ENCODE data around the gene PTPRM.

The PTPRM gene

GRCh38 chr18:7626175-7626921 is 59.2 kb downstream of the PTPRM start:
- H3K27ac ChIP-seq (ENCODE audit: low read length, poor library complexity, severe bottlenecking) = peak overlapping the region; percentile 46
- peaks cover 26% of the 10 kb centered on the region for H3K79me1 ChIP-seq (replicated peaks; ENCODE audit: low read length, poor library complexity, severe bottlenecking)
- DNase-seq = no peak
- no peak overlapping the region for H3K4me3 ChIP-seq (ENCODE audit: insufficient read depth in 1 of 2, low read depth in 1 of 2, low read length in 2 of 2)
- WGBS = 87% methylated on average over 4 of the region's 4 CpGs
- H2BK5ac ChIP-seq (ENCODE audit: low read depth, low read length, poor library complexity, severe bottlenecking) = peak overlapping the region; percentile 39
- H3K4me1 ChIP-seq (ENCODE audit: control insufficient read depth, insufficient read depth, low read depth, low read length) = peaks cover 22% of the 10 kb centered on the region
- H3K27me3 ChIP-seq (ENCODE audit: control insufficient read depth in 1 of 2, insufficient read depth in 1 of 2, low read length in 2 of 2) = no peaks in the 10 kb centered on the region
- H3K36me3 ChIP-seq (ENCODE audit: control insufficient read depth in 1 of 2, insufficient read depth in 2 of 2, low read depth in 1 of 2, low read length in 2 of 2) = no peaks in the 10 kb centered on the region
- no peak overlapping the region for H3K9ac ChIP-seq (ENCODE audit: low read length)
- H2BK15ac ChIP-seq (ENCODE audit: low read depth, poor library complexity, severe bottlenecking) = no peak overlapping the region
- no peak overlapping the region for H3K18ac ChIP-seq (ENCODE audit: low read depth in 1 of 2, low read length in 2 of 2)
- peak overlapping the region in 1 of 2 experiments; percentile 67 for H2BK12ac ChIP-seq (ENCODE audit: low read length in 2 of 2)
- H3K4ac ChIP-seq (ENCODE audit: low read depth in 1 of 2, low read length in 2 of 2) = no peak overlapping the region
- no peak overlapping the region for H4K8ac ChIP-seq (ENCODE audit: low read length)
- H3K4me2 ChIP-seq (ENCODE audit: low read length, poor library complexity, severe bottlenecking) = no peak overlapping the region
- no peak overlapping the region for H2BK120ac ChIP-seq (ENCODE audit: low read depth, low read length)
- no peaks in the 10 kb centered on the region for H3K9me3 ChIP-seq (ENCODE audit: control insufficient read depth, low read length)
- H2AFZ ChIP-seq (ENCODE audit: low read depth, low read length) = no peak overlapping the region
- H3K14ac ChIP-seq (ENCODE audit: low read length in 2 of 2) = no peak overlapping the region
- H3K23ac ChIP-seq (ENCODE audit: low read length in 2 of 2) = no peak overlapping the region
- H2AK5ac ChIP-seq (ENCODE audit: low read length, severe bottlenecking) = peak overlapping the region; percentile 33
- no peak overlapping the region for H4K91ac ChIP-seq (ENCODE audit: low read length)

- peak overlapping the region; percentile 87 for H3K27ac ChIP-seq (ENCODE audit: low read length, poor library complexity, severe bottlenecking)
- peak overlapping the region; percentile 95 for H2AK5ac ChIP-seq (ENCODE audit: low read length, severe bottlenecking)
- peak overlapping the region; percentile 44 to 48 for H3K18ac ChIP-seq (ENCODE audit: low read depth in 1 of 2, low read length in 2 of 2)
- peak overlapping the region in 1 of 2 experiments; percentile 57 for H3K14ac ChIP-seq (ENCODE audit: low read length in 2 of 2)
- H2AFZ ChIP-seq (ENCODE audit: low read depth, low read length) = no peak overlapping the region
- peak overlapping the region; percentile 34 for H2BK5ac ChIP-seq (ENCODE audit: low read depth, low read length, poor library complexity, severe bottlenecking)
- H3K36me3 ChIP-seq (ENCODE audit: control insufficient read depth in 1 of 2, insufficient read depth in 2 of 2, low read depth in 1 of 2, low read length in 2 of 2) = no peaks in the 10 kb centered on the region
- H3K4me2 ChIP-seq (ENCODE audit: low read length, poor library complexity, severe bottlenecking) = peak overlapping the region; percentile 4
- H2BK15ac ChIP-seq (ENCODE audit: low read depth, poor library complexity, severe bottlenecking) = peak overlapping the region; percentile 74
- no peaks in the 10 kb centered on the region for H3K27me3 ChIP-seq (ENCODE audit: control insufficient read depth in 1 of 2, insufficient read depth in 1 of 2, low read length in 2 of 2)
- 37% methylated on average over 4 of the region's 5 CpGs for WGBS
- peak overlapping the region; percentile 53 for H4K91ac ChIP-seq (ENCODE audit: low read length)
- peak; percentile 78 for DNase-seq
- H3K9ac ChIP-seq (ENCODE audit: low read length) = no peak overlapping the region
- peak overlapping the region in 1 of 2 experiments; percentile 27 for H3K23ac ChIP-seq (ENCODE audit: low read length in 2 of 2)
- peak overlapping the region in 1 of 2 experiments; percentile 60 for H3K4ac ChIP-seq (ENCODE audit: low read depth in 1 of 2, low read length in 2 of 2)
- H3K4me3 ChIP-seq (ENCODE audit: insufficient read depth in 1 of 2, low read depth in 1 of 2, low read length in 2 of 2) = no peak overlapping the region
- H3K4me1 ChIP-seq (ENCODE audit: control insufficient read depth, insufficient read depth, low read depth, low read length) = peaks cover 22% of the 10 kb centered on the region
- H3K9me3 ChIP-seq (ENCODE audit: control insufficient read depth, low read length) = no peaks in the 10 kb centered on the region
- H2BK12ac ChIP-seq (ENCODE audit: low read length in 2 of 2) = peak overlapping the region in 1 of 2 experiments; percentile 37
- peaks cover 28% of the 10 kb centered on the region for H3K79me1 ChIP-seq (replicated peaks; ENCODE audit: low read length, poor library complexity, severe bottlenecking)
- no peak overlapping the region for H2BK120ac ChIP-seq (ENCODE audit: low read depth, low read length)
- peak overlapping the region; percentile 19 for H4K8ac ChIP-seq (ENCODE audit: low read length)
Observed at GRCh38 chr18:7626922-7627440, 59.9 kb downstream of the PTPRM start.

DNA sequence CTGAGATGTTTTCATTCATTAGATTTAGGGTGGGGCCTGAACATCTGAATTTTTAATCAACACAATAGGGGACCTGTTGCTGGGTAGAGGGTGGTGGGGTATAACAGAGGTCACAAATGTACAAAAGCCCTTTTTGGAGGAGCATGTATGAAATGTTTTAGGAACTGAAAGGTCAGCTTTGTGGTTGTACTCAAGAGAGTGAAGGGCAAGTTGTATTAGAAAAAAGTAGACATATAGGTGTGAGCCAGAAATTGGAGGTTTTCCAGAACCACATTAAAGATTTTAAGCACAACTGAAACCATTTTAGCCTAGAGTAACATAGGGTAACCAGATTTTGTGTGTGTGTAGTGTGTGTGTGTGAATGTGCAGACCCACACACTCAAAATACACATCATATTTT is 62.3 kb downstream of the PTPRM start:
- Histone ChIP-seq H2BK5ac (ENCODE audit: low read depth, low read length, poor library complexity, severe bottlenecking) (no peak overlapping the region), H2BK15ac (ENCODE audit: low read depth, poor library complexity, severe bottlenecking) (no peak overlapping the region), H3K23ac (ENCODE audit: low read length in 2 of 2) (no peak overlapping the region), H3K27ac (ENCODE audit: low read length, poor library complexity, severe bottlenecking) (no peak overlapping the region), H4K91ac (ENCODE audit: low read length) (no peak overlapping the region), H3K4ac (ENCODE audit: low read depth in 1 of 2, low read length in 2 of 2) (no peak overlapping the region), H3K4me3 (ENCODE audit: insufficient read depth in 1 of 2, low read depth in 1 of 2, low read length in 2 of 2) (no peak overlapping the region), H3K36me3 (ENCODE audit: control insufficient read depth in 1 of 2, insufficient read depth in 2 of 2, low read depth in 1 of 2, low read length in 2 of 2) (no peaks in the 10 kb centered on the region), H2BK12ac (ENCODE audit: low read length in 2 of 2) (no peak overlapping the region), H3K14ac (ENCODE audit: low read length in 2 of 2) (no peak overlapping the region), H2AK5ac (ENCODE audit: low read length, severe bottlenecking) (no peak overlapping the region), H3K4me1 (ENCODE audit: control insufficient read depth, insufficient read depth, low read depth, low read length) (peaks cover 20% of the 10 kb centered on the region), H2AFZ (ENCODE audit: low read depth, low read length) (no peak overlapping the region), H3K9me3 (ENCODE audit: control insufficient read depth, low read length) (no peaks in the 10 kb centered on the region), H2BK120ac (ENCODE audit: low read depth, low read length) (no peak overlapping the region), H3K18ac (ENCODE audit: low read depth in 1 of 2, low read length in 2 of 2) (no peak overlapping the region), H4K8ac (ENCODE audit: low read length) (no peak overlapping the region), H3K27me3 (ENCODE audit: control insufficient read depth in 1 of 2, insufficient read depth in 1 of 2, low read length in 2 of 2) (no peaks in the 10 kb centered on the region), H3K4me2 (ENCODE audit: low read length, poor library complexity, severe bottlenecking) (no peak overlapping the region), H3K79me1 (replicated peaks; ENCODE audit: low read length, poor library complexity, severe bottlenecking) (peaks cover 25% of the 10 kb centered on the region), H3K9ac (ENCODE audit: low read length) (no peak overlapping the region)
- DNase-seq = no peak

GRCh38 chr18:7630731-7631442 is 63.8 kb downstream of the PTPRM start:
- no peaks in the 10 kb centered on the region for H3K36me3 ChIP-seq (ENCODE audit: control insufficient read depth in 1 of 2, insufficient read depth in 2 of 2, low read depth in 1 of 2, low read length in 2 of 2)
- H3K27ac ChIP-seq (ENCODE audit: low read length, poor library complexity, severe bottlenecking) = no peak overlapping the region
- H3K4me2 ChIP-seq (ENCODE audit: low read length, poor library complexity, severe bottlenecking) = no peak overlapping the region
- peaks cover 23% of the 10 kb centered on the region for H3K79me1 ChIP-seq (replicated peaks; ENCODE audit: low read length, poor library complexity, severe bottlenecking)
- H2AFZ ChIP-seq (ENCODE audit: low read depth, low read length) = no peak overlapping the region
- H2AK5ac ChIP-seq (ENCODE audit: low read length, severe bottlenecking) = no peak overlapping the region
- no peak overlapping the region for H2BK12ac ChIP-seq (ENCODE audit: low read length in 2 of 2)
- H3K18ac ChIP-seq (ENCODE audit: low read depth in 1 of 2, low read length in 2 of 2) = no peak overlapping the region
- no peak overlapping the region for H3K23ac ChIP-seq (ENCODE audit: low read length in 2 of 2)
- no peak overlapping the region for H2BK120ac ChIP-seq (ENCODE audit: low read depth, low read length)
- no peak overlapping the region for H2BK15ac ChIP-seq (ENCODE audit: low read depth, poor library complexity, severe bottlenecking)
- H3K14ac ChIP-seq (ENCODE audit: low read length in 2 of 2) = no peak overlapping the region
- H3K9me3 ChIP-seq (ENCODE audit: control insufficient read depth, low read length) = no peaks in the 10 kb centered on the region
- no peaks in the 10 kb centered on the region for H3K27me3 ChIP-seq (ENCODE audit: control insufficient read depth in 1 of 2, insufficient read depth in 1 of 2, low read length in 2 of 2)
- H3K4me3 ChIP-seq (ENCODE audit: insufficient read depth in 1 of 2, low read depth in 1 of 2, low read length in 2 of 2) = no peak overlapping the region
- no peak for DNase-seq
- no peak overlapping the region for H4K8ac ChIP-seq (ENCODE audit: low read length)
- H2BK5ac ChIP-seq (ENCODE audit: low read depth, low read length, poor library complexity, severe bottlenecking) = no peak overlapping the region
- WGBS = 57% methylated on average over 1 of the region's 4 CpGs
- H3K9ac ChIP-seq (ENCODE audit: low read length) = no peak overlapping the region
- peaks cover 14% of the 10 kb centered on the region for H3K4me1 ChIP-seq (ENCODE audit: control insufficient read depth, insufficient read depth, low read depth, low read length)
- H3K4ac ChIP-seq (ENCODE audit: low read depth in 1 of 2, low read length in 2 of 2) = no peak overlapping the region
- no peak overlapping the region for H4K91ac ChIP-seq (ENCODE audit: low read length)

All from mesenchymal stem cell (in vitro differentiated cells and primary cell).